Glomerular endothelial cell (primary cell): ENCODE data around the gene ESYT2. TPM values are rescaled to one million over a fixed set of nuclear protein-coding genes. Genes with fewer than 3 reads are reported as not detected.
"Not testable (repeated sequence)": the region's sequence is repeated elsewhere in the genome, so short reads cannot be mapped to it uniquely, and the experiment has no call there.

Experiments
- DNase-seq: peaks from one replicate; pipeline ENCODE4 v3.0.0-alpha.2; 2011; ENCODE audit warnings: low read depth, low spot score; ENCODE audit errors: extremely low read depth
- total RNA-seq: library from RNA; depleted of rRNA; stranded (reverse); fragments of >200 nt; gene quantifications from 2 replicates; pipeline ENCODE4 v1.2.3, GENCODE V29; 2015

Gene ESYT2
- total RNA-seq, 1 donor from 2014 or later = 49.5 TPM

- DNase-seq = no peak
Measured at GRCh38 chr7:158858592-158859503, 29.5 kb upstream of the ESYT2 start.

- DNase-seq = no peak
Measured at GRCh38 chr7:158856883-158857668, 27.8 kb upstream of the ESYT2 start.

- no peak for DNase-seq
Measured at GRCh38 chr7:158854681-158855081, 25.4 kb upstream of the ESYT2 start.

DNA sequence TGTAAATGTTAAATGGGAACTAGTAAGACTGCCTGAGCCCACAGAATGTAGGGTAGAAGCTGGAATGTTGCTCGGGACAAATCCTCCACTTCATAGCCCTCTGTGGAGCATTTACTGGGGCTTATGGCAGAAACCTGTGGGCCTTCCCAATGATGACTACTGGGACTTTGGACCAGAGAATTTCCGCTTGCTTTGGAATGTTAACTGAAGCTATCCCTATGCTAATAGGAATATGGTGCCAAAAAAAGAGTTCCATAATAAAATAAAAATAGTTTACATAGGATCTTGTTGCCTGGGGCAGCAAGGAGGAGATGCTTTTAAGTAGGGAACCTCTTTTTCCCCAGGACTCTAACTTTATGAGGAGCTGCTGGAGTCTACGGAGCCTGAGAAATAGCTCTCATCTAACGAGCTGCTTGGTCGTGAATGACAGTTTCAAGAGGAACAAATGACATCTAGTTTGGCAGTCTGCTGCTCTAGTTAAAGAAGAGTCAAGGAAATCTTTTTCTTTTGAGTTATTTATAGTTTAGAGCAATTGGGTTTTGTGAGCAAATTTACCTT lies 21.3 kb upstream of the ESYT2 start:
- no peak for DNase-seq

DNA sequence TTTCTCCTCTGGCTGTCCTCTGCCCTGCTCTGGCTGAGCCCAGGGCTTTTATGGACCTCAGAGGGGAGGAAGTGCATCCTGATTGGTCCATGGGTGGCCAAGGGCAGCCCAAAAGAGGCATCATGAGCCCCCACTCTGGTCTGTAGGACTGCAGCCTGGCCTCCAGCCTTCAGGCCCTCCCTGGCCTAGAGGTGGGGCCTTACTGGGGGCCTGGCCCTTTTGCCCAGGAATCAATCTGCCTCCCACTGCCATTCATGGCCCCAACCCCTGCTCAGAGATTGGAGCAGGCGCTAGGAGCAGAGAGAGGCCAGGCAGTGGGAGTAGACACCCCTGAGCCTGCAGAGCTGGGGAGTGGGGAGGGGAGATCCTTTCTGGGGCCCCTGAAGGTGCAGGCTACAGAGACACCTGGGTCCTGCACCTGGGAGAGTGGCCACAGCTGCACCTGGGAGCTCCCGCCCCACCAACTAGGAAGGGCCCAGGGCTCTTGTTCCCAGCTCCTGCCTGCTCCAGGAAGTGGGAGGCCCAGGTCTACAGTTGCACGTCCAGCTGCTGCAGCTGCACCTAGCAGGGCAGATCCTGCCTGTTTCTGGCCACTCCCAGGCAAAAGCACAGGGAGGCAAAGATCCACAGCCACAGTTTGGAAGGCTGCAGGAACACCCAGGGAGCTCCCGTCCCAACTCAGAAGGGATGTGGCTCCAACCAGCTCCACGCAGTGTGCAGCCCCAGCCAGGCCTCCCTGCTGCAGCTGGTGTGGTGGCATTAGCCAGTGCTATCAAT lies 20.6 kb upstream of the ESYT2 start:
- no peak for DNase-seq

DNA sequence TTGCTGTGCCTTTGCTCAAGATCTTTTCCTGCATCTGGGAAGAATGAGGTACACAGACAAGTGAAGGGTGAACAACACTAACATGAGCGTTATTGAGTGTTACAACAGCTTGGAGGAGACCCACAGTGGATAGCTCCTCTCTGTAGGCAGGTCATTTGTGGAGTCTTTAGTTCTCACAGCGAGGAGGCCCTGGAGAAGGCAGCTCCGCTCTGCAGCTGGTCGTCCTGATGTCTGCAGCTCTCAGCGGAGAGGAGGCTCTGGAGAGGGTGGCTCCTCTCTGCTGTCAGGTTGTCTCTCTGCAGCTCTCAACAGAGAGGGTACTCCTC lies 20.1 kb upstream of the ESYT2 start:
- DNase-seq = no peak

DNA sequence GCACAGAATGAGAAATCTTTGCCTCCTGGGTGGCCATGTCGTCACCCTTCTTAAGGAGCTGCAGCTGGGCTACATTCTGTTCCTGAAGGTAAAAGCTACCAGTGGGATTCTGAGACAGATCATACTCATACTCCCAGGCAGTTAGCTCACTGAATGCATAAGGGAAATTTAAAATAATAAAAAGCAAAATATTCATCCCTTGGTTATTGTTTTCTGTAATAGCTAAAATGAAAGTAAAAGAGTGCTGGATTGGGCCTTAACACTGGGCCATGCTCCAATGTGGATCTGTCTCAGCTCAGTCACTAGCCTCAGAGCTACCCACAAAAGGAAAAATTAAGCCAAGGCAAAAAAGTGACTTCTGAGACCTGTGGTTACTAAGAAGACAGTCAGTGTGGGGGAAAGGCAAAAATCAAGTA lies 18.1 kb upstream of the ESYT2 start:
- DNase-seq = no peak

DNA sequence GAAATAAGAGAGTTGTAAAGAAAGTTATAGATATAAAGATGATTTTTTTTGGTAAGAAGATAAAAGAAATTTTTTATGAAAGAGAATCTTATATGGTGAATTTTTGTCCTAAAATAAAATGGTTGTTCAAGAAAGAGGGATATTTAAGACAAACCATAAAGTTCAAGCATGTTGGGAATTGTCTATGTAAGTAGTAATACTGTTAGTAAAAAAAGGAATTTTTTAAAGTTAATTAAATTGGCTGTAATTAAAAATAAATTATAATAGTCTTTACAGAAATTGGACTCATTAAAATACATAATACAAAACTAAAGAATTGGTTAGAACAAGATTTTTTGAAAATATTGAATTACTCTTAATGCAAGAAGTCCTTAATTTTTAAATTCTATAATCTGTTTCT lies 17.0 kb upstream of the ESYT2 start:
- DNase-seq = no peak

- DNase-seq = no peak
Measured at GRCh38 chr7:158843771-158844170, 14.5 kb upstream of the ESYT2 start.

DNA sequence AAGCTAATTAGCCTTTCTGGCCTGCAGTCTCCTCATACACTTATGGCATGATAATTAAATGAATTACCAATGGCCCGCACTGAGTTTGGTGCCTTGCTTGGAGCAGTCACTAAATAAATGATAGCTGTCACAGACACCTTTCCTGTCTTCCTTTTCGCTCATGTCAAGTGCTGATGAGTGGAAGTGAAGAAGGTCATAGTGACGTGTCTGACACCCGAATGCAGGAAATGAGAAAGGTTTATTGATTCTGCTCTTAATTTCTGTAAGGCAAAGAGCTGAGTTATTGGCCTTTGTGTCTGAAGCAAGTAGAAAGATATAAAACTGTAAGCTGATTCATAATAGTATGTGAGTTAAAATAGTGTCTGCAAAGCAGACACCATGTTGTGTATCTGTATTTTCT lies 13.2 kb upstream of the ESYT2 start:
- no peak for DNase-seq

GRCh38 chr7:158840604-158841003 lies 11.3 kb upstream of the ESYT2 start:
- no peak for DNase-seq

DNA sequence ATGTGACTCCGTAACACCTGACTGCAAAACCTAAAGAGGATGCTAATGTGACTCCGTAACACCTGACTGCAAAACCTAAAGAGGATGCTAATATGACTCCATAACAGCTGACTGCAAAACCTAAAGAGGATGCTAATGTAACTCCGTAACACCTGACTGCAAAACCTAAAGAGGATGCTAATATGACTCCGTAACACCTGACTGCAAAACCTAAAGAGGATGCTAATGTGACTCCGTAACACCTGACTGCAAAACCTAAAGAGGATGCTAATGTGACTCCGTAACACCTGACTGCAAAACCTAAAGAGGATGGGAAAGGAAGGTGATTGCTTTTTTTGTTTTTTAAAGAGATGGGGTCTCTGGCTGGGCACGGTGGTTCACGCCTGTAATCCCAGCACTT lies 9.9 kb upstream of the ESYT2 start:
- not testable (repeated sequence) for DNase-seq

DNA sequence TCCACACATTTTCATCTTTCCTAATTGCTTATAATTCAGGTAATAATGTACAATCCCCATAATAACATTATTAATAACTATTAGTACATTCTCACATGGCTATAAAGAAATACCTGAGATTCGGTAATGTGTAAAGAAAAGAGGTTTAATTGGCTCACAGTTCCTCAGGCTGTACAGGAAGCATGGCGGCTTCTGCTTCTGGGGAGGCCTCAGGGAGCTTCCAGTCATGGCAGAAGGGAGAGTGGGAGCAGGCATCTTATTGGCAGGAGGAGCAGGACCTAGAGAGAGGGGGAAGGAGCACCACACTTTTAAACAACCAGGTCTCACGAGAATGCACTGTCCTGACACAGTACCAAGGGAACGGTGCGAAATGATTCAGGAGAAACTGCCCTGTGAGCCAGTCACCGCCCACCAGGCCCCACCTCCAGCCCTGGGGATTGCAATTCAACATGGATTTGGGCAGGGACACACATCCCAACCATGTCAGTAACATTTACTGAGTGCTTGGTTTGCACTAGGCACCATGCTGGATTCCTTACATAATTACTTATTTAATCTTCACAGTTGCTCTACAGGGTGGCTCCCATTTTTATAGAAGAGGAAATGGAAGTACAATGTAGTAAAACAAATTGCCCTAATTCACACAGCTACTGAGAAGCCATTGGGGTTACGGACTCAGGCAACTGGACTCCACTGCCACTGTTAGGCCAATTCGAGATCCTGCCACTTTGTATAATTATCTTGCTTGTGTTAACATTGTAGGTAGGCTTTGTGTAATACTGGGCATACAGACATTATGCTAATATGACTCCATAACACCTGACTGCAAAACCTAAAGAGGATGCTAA lies 8.7 kb upstream of the ESYT2 start:
- DNase-seq = no peak

DNA sequence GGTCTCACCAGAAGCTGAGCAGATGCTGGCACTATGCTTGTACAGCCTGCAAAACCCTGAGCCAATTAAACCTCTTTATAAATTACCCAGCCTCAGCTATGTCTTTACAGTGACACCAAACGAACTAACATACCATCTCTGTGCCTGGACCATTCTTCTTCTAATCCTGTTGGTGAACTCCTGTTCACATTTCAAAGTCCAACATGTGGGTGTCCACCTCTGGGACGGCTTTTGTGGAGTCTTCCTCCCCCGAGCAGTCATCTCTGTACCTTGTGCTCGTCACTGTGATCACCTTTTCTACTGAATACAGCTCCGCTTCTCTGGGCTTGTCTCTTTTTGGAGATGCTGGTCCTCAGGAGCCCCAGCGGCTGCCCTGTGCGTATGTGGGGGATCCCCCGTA lies 7.4 kb upstream of the ESYT2 start:
- DNase-seq = no peak

- no peak for DNase-seq
Measured at GRCh38 chr7:158834878-158835784, 5.8 kb upstream of the ESYT2 start.

DNA sequence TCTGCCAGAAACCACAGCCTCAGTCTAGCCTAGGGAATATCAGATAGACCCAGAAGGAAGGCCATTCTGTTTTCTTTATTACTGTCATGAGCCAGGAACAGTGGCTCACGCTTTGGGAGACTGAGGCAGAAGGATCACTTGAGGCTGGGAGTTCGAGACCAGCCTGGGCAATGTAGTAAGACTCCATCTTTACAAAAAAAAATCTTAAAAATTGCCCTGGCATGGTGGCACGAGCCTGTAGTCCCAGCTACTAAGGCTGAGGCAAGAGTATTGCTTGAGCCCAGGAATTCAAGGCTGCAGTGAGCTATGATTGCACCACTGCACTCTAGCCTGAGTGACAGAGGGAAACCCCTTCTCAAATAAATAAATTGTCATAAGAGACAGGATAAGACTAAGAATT lies 3.7 kb upstream of the ESYT2 start:
- no peak for DNase-seq

GRCh38 chr7:158831738-158832091 lies 2.4 kb upstream of the ESYT2 start:
- DNase-seq = no peak

GRCh38 chr7:158830211-158830723 lies 958 bp upstream of the ESYT2 start:
- DNase-seq = no peak

DNA sequence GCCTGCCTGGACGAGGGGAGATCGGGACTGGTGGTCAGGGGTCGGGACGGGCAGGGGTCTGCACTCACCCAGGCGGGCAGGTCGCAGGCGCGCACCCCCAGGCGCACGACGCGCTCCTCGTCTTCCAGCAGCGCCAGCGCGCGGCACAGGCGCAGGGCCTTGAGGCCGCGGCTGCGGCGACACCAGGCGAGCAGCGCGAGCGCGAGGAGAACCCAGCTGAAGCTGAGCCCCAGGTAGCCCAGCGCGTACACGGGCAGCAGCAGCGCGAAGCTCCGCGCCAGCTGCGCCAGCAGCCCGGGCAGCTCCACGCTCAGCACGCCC lies 328 bp downstream of the ESYT2 start:
- no peak for DNase-seq
